GM21390 (cell line): ENCODE results near the gene MEPCE.
A peak's percentile ranks its signal among the peaks of the same experiment; 100 is the strongest.

ENCODE experiments used
- ATAC-seq: cut with Tn5 transposase; IDR thresholded peaks from one replicate; pipeline ENCODE4 v1.9.1; 2021; ENCODE audit not compliant: unreplicated experiment

MEPCE gene

GRCh38 chr7:100457033-100457432, 27.4 kb downstream of the MEPCE start:
- no peak for ATAC-seq

- ATAC-seq, result no peak
Observed at GRCh38 chr7:100464210-100464660, 34.6 kb downstream of the MEPCE start, which contains the start of gene SPACDR. SPACDR (minus strand) TSS chr7:100464260; CDS start chr7:100464025, 235 bp downstream.

- no peak for ATAC-seq
Observed at GRCh38 chr7:100464791-100465190, 35.2 kb downstream of the MEPCE start.

GRCh38 chr7:100465299-100465698, 35.7 kb downstream of the MEPCE start:
- no peak for ATAC-seq

- ATAC-seq, result no peak
Observed at GRCh38 chr7:100465702-100466311, 36.2 kb downstream of the MEPCE start.

GRCh38 chr7:100466653-100467605, 37.3 kb downstream of the MEPCE start:
- no peak for ATAC-seq

- ATAC-seq, result no peak
Observed at GRCh38 chr7:100467638-100468373, 38.2 kb downstream of the MEPCE start.

GRCh38 chr7:100469227-100470044, 39.8 kb downstream of the MEPCE start:
- ATAC-seq, result no peak

GRCh38 chr7:100471021-100471420, 41.4 kb downstream of the MEPCE start:
- no peak for ATAC-seq

GRCh38 chr7:100472121-100472851, 42.7 kb downstream of the MEPCE start:
- no peak for ATAC-seq

- ATAC-seq, result no peak
Observed at GRCh38 chr7:100472854-100473499, 43.3 kb downstream of the MEPCE start.

GRCh38 chr7:100475549-100475948, 45.9 kb downstream of the MEPCE start:
- ATAC-seq, result no peak

GRCh38 chr7:100476101-100476780, 46.6 kb downstream of the MEPCE start:
- no peak for ATAC-seq

- no peak for ATAC-seq
Observed at GRCh38 chr7:100476903-100477870, 47.6 kb downstream of the MEPCE start.

GRCh38 chr7:100477871-100478267, 48.2 kb downstream of the MEPCE start:
- no peak for ATAC-seq

- ATAC-seq, result peak; percentile 63
Observed at GRCh38 chr7:100478958-100479660, 49.5 kb downstream of the MEPCE start, which contains the start of gene TSC22D4. TSC22D4 (minus strand) TSS chr7:100479214; CDS start chr7:100478038, 1,176 bp downstream.

- ATAC-seq, result no peak
Observed at GRCh38 chr7:100481466-100481865, 51.8 kb downstream of the MEPCE start.
